Measurements from ENCODE around the gene HOXB5. TPM values are rescaled to one million over a fixed set of nuclear protein-coding genes. Genes with fewer than 3 reads are reported as not detected.

HOXB5 gene
- total RNA-seq, 1 experiment from 2014 or later: not detected

DNA sequence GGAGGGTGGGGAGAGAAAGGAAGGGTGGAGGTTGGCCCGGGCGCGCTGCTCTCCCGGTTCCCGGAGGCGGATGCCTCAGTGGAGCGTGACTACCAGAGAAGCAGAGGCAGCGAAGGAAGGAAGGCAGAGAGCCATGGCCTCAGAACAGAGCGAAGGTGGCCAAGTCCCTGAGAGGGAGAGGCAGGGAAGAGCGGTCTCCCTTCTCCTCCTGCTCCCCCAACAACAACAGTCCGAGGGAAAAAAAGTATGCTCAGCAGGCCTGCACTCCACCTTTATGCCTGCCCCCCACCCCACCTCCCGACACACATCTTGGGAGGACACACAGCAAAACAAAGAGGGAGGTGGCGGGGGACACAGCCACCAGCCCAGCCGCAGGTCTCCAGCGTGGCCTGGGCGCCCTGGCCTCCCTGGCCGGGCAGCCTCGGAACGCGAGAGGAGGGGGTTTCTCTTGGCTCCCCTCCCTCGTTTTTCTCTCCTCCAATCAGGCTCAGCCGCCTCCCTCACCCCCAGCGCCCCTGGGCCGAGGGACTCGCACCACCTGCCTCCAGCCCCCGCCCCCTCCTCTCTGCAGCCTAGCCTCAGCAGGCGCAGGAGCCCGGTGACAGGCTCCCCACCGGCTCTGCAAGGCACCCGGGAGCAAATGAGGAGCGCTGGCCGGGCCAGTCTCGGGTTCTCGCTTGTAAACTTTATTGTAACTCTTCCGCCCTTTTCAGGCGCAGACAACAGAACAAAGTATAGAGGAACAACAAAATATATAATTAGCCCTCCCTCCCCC is 18.3 kb upstream of the HOXB5 start:
- Histone ChIP-seq H3K36me3 (no peaks in the 10 kb centered on the region), H3K9me3 (no peaks in the 10 kb centered on the region), H3K27me3 (no peaks in the 10 kb centered on the region), H3K4me3 (peak overlapping the region; percentile 62)
- DNase-seq: peak; percentile 72

DNA sequence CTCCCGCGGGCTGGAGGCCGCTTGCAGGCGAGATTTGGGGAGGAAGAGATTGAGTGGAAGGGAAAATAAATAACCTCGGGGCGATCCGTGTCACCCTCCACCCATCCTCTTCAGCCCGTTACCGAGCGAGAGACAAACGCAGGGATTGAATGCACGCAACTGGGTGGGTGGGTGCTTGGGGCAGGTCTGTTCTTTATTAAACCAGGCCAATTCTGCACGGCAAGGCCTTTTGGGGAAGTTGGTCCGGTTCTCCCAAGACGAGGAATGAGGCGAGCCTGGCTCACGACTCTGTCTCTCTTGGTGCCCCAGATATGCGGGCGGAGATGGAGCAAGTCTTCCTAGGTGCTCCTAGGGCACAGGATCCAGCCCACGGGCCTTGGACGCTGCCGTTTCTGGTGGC is 17.6 kb upstream of the HOXB5 start:
- no peaks in the 10 kb centered on the region for H3K9me3 ChIP-seq
- H3K27me3 ChIP-seq: no peaks in the 10 kb centered on the region
- H3K36me3 ChIP-seq: no peaks in the 10 kb centered on the region
- peak; percentile 49 for DNase-seq
- peak overlapping the region; percentile 62 for H3K4me3 ChIP-seq

DNA sequence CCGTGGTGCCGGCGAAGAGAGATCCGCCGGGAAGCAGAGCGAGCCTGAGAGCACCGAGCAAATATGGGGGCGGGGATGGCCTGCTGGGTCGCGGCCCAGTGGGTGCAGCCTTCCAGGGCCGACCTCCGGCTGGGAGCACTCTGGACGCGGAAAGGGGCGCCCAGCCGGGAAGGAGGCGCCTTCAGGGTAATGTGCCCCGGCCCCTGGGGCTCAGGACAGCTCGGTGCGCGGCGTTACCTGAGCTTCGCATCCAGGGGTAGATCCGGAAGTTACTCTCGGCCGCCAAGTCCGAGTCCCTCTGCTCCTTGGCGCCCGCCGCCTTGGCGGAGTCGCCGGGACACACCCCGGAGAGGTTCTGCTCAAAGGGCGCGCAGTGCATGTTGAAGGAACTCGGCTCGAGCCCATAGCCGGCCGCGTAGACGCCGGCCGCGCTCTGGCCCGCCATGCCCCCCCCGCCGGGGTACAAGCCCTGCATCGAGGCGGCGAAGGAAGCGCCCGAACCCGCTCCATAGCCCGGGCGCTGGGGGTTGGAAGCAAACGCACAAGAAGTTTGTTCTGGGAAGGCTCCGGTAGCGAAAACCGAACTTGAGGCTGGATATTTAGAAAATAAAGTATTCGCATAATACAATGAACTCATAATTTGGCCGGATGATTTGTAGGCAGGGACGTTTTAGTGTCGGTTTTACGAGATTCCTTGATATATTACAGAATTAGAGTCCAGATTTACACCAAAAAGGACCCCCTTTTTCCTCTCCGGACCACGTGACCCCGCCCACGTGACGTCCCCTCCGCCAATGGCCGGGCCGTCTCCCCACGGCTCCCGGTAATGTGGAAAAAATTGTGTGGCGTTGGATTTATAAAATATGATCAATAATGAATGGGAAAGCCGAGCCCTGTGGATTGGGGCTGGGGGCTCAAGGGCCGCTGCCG is 17.0 kb upstream of the HOXB5 start, which contains the start of gene HOXB7:
TSS of gene HOXB7 (minus strand) at position 736 of the 930 bp plus-strand sequence. CDS start at position 637, 99 bp downstream.
- H3K4me3 ChIP-seq: peak within 1 kb of the TSS; percentile 62
- H3K36me3 ChIP-seq: no peaks in the 10 kb centered on the region
- no peaks in the 10 kb centered on the region for H3K9me3 ChIP-seq
- H3K27me3 ChIP-seq: no peaks in the 10 kb centered on the region
- peak; percentile 82 for DNase-seq

DNA sequence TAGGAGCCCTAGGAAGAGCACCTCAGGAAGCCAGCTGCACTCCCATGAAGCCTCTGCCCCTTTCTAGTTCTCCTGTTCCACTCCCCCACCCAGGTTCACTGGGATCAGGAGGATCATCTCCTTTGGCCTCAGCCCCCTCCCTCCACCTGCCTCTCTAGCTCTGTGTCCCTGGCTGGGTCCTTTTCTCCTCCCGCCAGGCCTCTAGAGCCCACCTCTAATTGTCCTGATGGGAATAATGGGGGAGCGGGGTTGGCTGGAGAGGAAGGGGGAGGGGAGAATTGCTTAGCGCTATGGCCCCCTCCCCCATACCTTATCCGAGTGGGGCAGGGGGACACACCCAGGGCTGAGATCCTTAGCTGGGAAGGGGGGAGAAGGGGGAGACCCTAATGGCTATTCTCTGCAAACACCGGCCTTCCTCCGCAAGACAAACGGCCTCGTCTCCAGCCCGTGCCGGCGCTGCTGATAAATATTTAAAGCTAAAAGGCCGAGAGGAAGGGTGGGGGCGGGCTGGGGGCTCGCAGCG is 16.2 kb upstream of the HOXB5 start:
- H3K9me3 ChIP-seq: no peaks in the 10 kb centered on the region
- H3K27me3 ChIP-seq: no peaks in the 10 kb centered on the region
- no peaks in the 10 kb centered on the region for H3K36me3 ChIP-seq
- no peak for DNase-seq
- peak overlapping the region; percentile 62 for H3K4me3 ChIP-seq

DNA sequence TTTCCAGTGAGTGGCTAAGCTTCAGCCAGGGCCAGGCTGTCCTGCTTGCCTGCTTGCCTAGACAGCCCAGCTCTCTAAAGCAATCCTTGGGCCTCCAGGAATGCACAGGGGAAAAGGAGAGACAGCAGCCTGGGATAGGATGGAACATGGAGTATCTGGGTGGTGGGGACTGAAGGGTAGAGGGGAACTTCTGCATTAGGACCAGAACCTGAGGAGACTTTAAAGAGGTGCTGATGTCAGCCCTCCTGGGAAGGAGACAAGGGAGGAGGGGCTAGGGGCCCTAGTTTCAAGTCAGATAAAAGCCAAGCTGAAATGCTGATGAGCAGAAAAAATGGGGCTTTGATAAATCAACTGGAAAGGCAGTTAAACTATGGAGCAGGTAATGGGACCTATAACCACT is 15.5 kb upstream of the HOXB5 start:
- no peak overlapping the region for H3K4me3 ChIP-seq
- H3K36me3 ChIP-seq: no peaks in the 10 kb centered on the region
- no peak for DNase-seq
- no peaks in the 10 kb centered on the region for H3K27me3 ChIP-seq
- no peaks in the 10 kb centered on the region for H3K9me3 ChIP-seq

DNA sequence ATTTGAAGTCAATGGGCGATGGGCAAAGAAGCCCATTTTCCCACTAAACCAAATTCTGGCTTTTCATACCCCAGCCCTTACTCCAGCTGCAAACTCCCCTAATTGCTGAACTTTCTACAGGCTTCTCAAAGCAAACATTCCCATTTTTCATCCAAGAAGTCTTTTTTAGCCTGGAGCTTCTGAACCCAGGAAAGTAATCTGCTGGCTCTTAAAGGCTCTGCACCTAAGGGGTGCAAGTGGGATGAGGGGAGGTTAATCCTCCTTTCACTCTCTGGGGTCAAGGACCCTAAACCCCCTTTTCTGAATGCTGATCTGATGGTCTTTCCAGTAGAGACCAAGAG is 14.9 kb upstream of the HOXB5 start:
- no peaks in the 10 kb centered on the region for H3K27me3 ChIP-seq
- no peak for DNase-seq
- H3K9me3 ChIP-seq: no peaks in the 10 kb centered on the region
- H3K4me3 ChIP-seq: no peak overlapping the region
- peaks cover 3% of the 10 kb centered on the region; the same call in 1 of the 2 replicates for H3K36me3 ChIP-seq

DNA sequence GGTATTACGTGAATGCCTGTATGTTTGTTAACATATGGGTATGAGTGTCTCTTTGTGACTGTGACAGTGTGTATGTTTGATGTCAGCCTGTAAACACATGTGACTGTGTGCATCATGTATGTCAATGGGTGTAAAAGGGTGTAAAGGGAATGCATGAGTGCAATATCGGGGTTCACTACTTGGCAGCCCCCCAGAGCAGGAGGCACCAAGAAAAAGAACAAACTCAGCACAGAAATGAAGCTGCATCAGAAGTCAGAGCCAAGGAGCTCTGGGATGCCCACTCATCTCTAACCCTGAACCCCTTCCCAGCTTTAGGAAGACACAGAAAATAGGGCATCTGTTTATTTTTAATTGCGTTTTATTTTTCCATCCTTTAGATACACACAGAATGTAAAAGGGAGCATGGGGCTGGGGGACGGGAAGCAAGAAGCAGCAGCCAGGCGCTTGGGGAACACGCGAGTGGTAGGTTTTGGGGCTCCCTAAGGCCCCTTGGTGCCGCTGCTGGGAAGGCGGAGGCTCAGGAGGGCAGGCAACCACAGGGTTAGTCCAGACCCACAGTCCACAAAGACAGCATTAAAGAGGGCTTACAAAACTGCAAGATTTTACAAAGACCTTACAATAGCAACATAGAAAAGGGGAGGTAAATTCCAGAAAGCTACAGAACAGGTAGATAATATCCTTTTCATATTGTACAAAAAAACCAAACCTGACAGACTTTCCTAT is 13.5 kb upstream of the HOXB5 start:
- Histone ChIP-seq H3K9me3 (no peaks in the 10 kb centered on the region), H3K4me3 (no peak overlapping the region), H3K27me3 (no peaks in the 10 kb centered on the region), H3K36me3 (peaks cover 7% of the 10 kb centered on the region)
- DNase-seq: no peak

DNA sequence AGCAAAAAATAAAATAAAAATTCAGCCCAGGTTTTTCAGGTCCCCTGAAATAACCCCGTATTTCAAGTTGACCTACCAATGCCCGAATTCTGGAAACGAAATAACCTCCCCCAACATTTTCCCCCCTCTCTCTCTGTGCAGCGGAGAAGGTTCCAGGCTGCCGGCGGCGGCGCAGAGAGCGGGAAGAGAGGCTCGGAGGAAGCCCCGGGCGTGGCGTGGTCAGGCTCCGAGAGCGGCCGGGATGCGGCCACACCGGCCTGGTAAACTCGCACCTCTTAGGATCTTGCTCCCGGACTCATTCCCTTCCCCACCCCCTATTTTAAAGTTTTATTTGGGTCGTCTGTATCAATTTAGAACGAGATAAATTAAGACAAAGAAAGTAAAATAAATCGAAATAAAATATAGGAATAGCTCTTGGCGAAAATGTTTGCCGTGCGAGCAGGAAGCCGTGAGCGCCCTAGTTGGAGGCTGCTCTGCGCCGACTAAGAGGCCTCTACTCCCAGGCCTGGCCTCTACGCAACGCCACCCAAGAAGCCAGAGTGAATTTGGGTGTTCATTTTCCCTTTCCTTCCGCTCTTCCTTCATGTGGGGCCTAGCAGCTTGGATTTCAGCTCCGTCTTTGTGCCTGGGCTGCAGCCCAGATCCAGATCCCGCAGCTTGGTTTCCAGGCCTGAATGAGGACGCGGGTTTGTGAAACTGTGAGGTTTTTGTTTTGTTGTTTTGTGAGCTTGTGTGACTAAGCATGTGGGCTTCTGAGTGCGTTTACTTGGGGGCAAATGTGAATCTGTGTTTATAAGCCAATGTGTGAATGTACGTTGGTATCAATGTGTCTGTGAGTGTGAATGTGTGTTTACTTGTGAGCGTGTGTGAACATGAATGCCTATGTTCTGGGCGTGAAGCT is 12.7 kb upstream of the HOXB5 start:
- Histone ChIP-seq H3K36me3 (peaks cover 7% of the 10 kb centered on the region), H3K4me3 (no peak overlapping the region), H3K27me3 (no peaks in the 10 kb centered on the region), H3K9me3 (no peaks in the 10 kb centered on the region)
- no peak for DNase-seq

DNA sequence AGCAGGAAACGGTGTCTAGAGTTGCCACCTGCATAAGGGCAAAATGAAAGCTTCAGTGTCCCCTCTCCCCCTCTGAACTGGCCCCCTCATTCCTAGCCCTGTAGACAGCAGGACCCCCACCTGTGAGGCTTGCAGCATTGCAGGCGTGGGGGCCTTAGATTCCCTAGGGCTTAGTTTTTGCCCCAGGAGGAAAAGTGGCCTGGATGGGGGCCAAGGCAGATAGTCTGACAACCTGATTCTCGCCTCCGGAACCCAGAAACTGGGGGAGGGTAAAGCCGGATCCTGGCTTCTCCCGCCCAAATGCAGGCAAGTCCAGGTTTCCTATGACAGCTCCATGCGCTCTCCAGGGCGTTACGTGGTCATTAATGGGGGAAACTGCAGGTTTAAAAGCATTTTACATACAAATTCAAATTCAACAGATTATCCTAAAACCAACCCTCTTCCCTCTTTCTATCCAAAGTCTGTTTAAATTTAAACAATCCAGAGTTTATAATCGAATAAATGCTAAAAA is 11.9 kb upstream of the HOXB5 start:
- no peaks in the 10 kb centered on the region for H3K27me3 ChIP-seq
- peak overlapping the region; percentile 79 for H3K4me3 ChIP-seq
- no peak for DNase-seq
- no peaks in the 10 kb centered on the region for H3K9me3 ChIP-seq
- H3K36me3 ChIP-seq: peaks cover 10% of the 10 kb centered on the region

DNA sequence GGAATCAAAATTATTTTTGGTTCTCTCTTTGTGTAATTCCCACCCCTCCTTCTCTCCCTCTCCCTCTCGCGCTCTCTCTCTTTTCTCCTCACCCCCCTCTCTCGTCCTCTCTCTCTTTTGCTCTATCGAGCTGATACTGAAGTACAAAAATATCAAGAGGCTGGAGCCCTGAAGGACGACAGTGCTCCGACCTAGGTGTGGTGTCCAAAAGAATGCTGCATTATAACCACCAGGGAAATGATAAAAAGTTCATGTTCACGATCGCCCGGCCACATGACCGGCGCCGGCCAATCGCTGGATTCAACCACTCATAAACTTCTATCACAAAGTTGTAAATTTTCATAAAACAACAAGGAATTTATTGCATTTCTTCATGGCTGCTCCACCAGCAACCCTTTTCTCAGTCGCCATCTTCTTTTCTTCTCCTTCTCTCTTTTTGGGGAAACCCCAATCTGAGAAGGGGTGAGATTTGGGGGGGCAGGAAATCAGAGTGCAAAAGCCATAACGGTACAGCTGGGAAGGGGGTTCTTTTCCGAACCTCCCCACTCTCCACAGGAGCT is 11.3 kb upstream of the HOXB5 start, which contains the start of gene HOXB6:
TSS of gene HOXB6 (minus strand) at position 217 of the 560 bp plus-strand sequence. CDS start 6,836 bp downstream, outside the sequence.
- Histone ChIP-seq H3K36me3 (peaks cover 10% of the 10 kb centered on the region), H3K27me3 (no peaks in the 10 kb centered on the region), H3K4me3 (peak within 1 kb of the TSS; percentile 79), H3K9me3 (no peaks in the 10 kb centered on the region)
- peak; percentile 74 for DNase-seq

DNA sequence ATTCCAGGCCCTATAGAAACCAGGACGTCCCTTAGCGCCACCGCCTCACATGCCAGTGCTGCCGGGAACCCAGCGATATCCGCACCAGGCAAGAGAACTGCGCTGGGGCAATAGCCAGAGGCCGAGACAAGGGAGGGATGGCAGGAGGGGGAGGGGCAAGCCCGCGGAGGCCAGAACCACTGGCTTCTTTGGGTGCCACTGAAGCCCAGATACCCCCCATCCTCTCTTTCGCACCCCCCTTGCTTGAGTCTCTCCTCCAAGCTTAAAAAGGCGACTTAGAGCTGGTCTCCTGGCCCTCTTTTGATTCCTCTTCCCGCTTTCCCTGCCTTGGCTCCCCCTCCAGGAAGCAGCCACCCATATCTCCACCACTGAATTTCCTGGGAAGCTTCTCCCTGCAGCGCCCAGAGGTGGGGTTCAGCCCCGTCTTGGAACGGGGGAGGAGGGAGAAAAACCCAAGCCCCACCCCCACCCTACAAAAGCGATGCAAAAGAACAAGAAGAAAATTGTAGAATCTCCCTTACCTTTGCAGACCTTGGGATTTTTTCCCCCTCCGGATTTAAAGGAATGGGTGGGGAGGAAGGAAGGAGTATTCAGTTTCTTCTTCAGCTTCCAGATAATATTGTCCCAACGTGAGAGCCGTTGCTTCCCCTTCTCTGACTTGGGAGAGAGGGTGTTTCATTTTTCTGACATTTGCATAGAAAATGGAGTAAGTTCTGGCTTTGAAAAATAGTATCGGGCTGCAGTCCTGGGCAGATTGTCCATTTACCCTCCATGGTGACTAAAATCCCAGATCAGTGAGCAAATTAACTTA is 10.6 kb upstream of the HOXB5 start:
- Histone ChIP-seq H3K9me3 (no peaks in the 10 kb centered on the region), H3K36me3 (peaks cover 10% of the 10 kb centered on the region), H3K27me3 (no peaks in the 10 kb centered on the region), H3K4me3 (peak overlapping the region; percentile 79)
- DNase-seq: peak; percentile 79

DNA sequence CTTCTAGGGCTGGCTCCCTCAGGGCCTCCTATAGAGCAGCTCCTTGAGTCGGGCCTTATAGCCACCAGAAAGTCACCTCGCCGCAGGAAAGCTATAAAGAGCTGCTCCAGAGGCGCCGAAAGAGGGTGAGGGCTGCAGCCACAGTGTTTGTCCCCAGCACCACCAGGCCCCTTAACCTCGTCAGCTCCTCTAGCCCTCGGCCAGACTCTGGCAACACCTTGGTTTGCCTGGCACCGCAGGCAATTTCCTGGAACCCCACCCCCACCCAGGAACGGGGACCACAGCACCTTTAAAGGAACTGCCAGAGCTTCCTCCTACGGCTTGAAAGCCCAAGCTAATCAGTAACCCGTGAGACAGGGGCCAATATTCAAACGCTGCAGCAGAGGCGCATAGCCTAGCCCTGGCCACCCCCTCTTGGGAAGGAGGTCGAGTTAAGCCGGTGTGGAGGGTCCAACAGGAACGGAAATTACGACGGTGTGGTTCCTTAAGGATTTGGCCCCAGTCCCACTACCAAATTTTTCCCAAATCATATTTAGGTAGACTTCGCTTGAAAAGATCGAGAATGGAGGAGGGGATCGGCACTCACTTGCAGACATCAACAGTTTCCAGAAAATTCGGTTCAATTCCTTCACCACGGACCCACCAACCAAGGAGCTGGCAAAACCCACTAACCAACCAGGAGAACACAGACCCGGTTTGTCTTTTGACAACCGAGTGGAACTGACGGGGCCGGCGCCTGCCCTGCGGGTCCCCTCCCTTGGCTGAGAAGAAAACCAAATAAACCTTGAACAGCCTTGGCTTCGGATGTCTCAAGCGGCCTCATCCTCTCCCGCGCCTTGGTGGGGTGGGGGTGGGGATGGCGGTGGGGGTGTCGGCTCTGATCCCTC is 8.2 kb upstream of the HOXB5 start:
- DNase-seq: no peak
- Histone ChIP-seq H3K36me3 (peaks cover 13% of the 10 kb centered on the region), H3K9me3 (no peaks in the 10 kb centered on the region), H3K27me3 (no peaks in the 10 kb centered on the region), H3K4me3 (peak overlapping the region; percentile 79)

DNA sequence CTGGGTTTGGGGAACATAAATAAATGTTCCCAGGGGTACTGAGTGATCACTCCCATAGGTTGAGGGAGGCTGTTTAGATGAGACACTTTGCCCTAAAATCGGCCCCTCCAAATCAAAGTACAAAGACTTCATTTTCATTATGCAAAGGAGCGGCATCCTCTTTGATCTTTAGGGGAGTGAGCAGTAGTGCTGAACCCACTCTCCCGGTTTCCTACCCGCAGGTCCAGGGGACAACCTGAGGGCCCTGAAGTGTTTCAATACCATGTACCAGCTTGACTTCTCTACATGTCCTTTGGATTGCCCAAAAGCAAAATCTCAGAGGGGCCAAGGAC is 7.6 kb upstream of the HOXB5 start:
- Histone ChIP-seq H3K4me3 (no peak overlapping the region; the same call in 1 of the 2 replicates), H3K27me3 (no peaks in the 10 kb centered on the region)

More for the DNA sequence above, 7.6 kb upstream of the HOXB5 start:
- H3K9me3 ChIP-seq: no peaks in the 10 kb centered on the region
- no peak for DNase-seq
- peaks cover 19% of the 10 kb centered on the region for H3K36me3 ChIP-seq

All from MG63 (cell line).